GM12878 (cell line): ENCODE data around the gene KATNA1. TPM values are rescaled to one million over a fixed set of nuclear protein-coding genes. Genes with fewer than 3 reads are reported as not detected.

ENCODE experiments used
- ATAC-seq: fragments of 200-7000 bp; cut with Tn5 transposase; 3 replicates; pipeline ENCODE4 v1.9.1; 2020; ENCODE audit warnings: mild to moderate bottlenecking, moderate library complexity
- BruUV-seq: library from RNA; stranded (reverse); fragments of 400-500 nt; replicated peaks from 2 replicates; lab custom pipeline; 2021; lab: Mats Ljungman, UMichigan
- CTCF ChIA-PET: fragments of 300-600 bp; sonication (Branson Sonifier 250); formaldehyde crosslinking; extraction: SDS; loops from one replicate; lab custom pipeline; 2021; ENCODE audit warnings: inconsistent platforms; lab: Yijun Ruan, JAX
- POLR2A ChIA-PET: fragments of 350-600 bp; formaldehyde crosslinking; extraction: SDS; loops from one replicate; lab custom pipeline; 2021; ENCODE audit warnings: inconsistent platforms; lab: Charles Lee
- RAD21 ChIA-PET: fragments of 300-600 bp; sonication (Branson Sonifier 250); formaldehyde crosslinking; loops from one replicate; lab custom pipeline; 2023; ENCODE audit warnings: antibody characterized with exemption; ENCODE audit not compliant: unreplicated experiment; lab: Charles Lee
- SMC1A ChIA-PET: fragments of 300-600 bp; sonication (Branson Sonifier 250); formaldehyde crosslinking; loops from one replicate; lab custom pipeline; 2023; ENCODE audit not compliant: unreplicated experiment, uncharacterized antibody; lab: Charles Lee
- DNase-seq: peaks from one replicate; pipeline ENCODE4 v3.0.0-alpha.2; 2011; ENCODE audit warnings: low read depth, low spot score
- FAIRE-seq: peaks from 3 replicates; lab custom pipeline; 2011; peaks lifted over from hg19 to GRCh38; lab: Jason Lieb, UNC
- H2AFZ ChIP-seq: 2 replicates; pipeline ENCODE4 v1.6.0; 2011; ENCODE audit warnings: low read depth, low read length, control low read depth; ENCODE audit not compliant: control insufficient read depth
- H3K27ac ChIP-seq: 2 replicates; pipeline ENCODE4 v1.5.1; 2011; ENCODE audit warnings: control low read depth; ENCODE audit not compliant: control insufficient read depth, insufficient read depth
- H3K27me3 ChIP-seq, 2 experiments: replicated peaks in 1 of 2; 2 replicates each; pipeline versions ENCODE4 v1.6.0 to v1.6.1; 2011; ENCODE audit warnings: low read length in 1 of 2; ENCODE audit not compliant: control insufficient read depth in 2 of 2, insufficient read depth in 2 of 2
- H3K36me3 ChIP-seq, 2 experiments: 2 replicates each; pipeline ENCODE4 v1.5.1; 2011; ENCODE audit warnings: low read length in 1 of 2; ENCODE audit not compliant: control insufficient read depth in 2 of 2, insufficient read depth in 2 of 2
- H3K4me1 ChIP-seq: 2 replicates; pipeline ENCODE4 v1.6.1; 2011; ENCODE audit warnings: mild to moderate bottlenecking, low read length, moderate library complexity, mixed read lengths; ENCODE audit not compliant: control insufficient read depth, insufficient read depth
- H3K4me2 ChIP-seq: 2 replicates; pipeline ENCODE4 v1.6.0; 2011; ENCODE audit warnings: control low read depth; ENCODE audit not compliant: control insufficient read depth, insufficient read depth
- H3K4me3 ChIP-seq: fragments of 200-600 bp; sonication (generic); 2 replicates; pipeline ENCODE4 v1.5.1; 2016
- H3K79me2 ChIP-seq: 2 replicates; pipeline ENCODE4 v1.6.0; 2011; ENCODE audit warnings: low read length; ENCODE audit not compliant: control insufficient read depth, insufficient read depth
- H3K9ac ChIP-seq: 2 replicates; pipeline ENCODE4 v1.8.0; 2011; ENCODE audit warnings: low read length, control low read depth, mixed read lengths; ENCODE audit not compliant: control insufficient read depth, insufficient read depth
- H3K9me3 ChIP-seq: replicated peaks from 3 replicates; pipeline ENCODE4 v1.5.1; 2011; ENCODE audit warnings: mild to moderate bottlenecking, low read length; ENCODE audit not compliant: control insufficient read depth, insufficient read depth
- H4K20me1 ChIP-seq: 2 replicates; pipeline ENCODE4 v1.6.0; 2011; ENCODE audit not compliant: control insufficient read depth, insufficient read depth
- BMI1 ChIP-seq: fragments of 450-650 bp; IDR thresholded peaks from 2 replicates; pipeline ENCODE4 v1.6.1; 2016; ENCODE audit warnings: mild to moderate bottlenecking, moderate library complexity, borderline replicate concordance
- CBFB ChIP-seq: IDR thresholded peaks from 2 replicates; pipeline ENCODE4 v1.6.1; 2016; ENCODE audit warnings: antibody characterized with exemption, low read depth
- EP300 ChIP-seq, 2 experiments: fragments of 150-350 bp in 1 of 2; IDR thresholded peaks; 2 replicates each; pipeline ENCODE4 v1.6.1; 2011 to 2012; ENCODE audit warnings: low read depth in 2 of 2, low read length in 2 of 2, borderline replicate concordance in 1 of 2, improper control_type of control experiment in 1 of 2, inconsistent platforms in 1 of 2; ENCODE audit not compliant: control insufficient read depth in 1 of 2
- ETV6 ChIP-seq, 2 experiments: fragments of 450-650 bp in 1 of 2; IDR thresholded peaks in 1 of 2; conservative IDR thresholded peaks in 1 of 2; 2 replicates each; pipeline ENCODE4 v1.6.1; 2014; ENCODE audit warnings: antibody characterized with exemption in 1 of 2, borderline replicate concordance in 1 of 2, low read depth in 1 of 2, mild to moderate bottlenecking in 1 of 2, moderate library complexity in 1 of 2
- IRF4 ChIP-seq: IDR thresholded peaks from 2 replicates; pipeline ENCODE4 v1.6.1; 2011; ENCODE audit warnings: low read depth, low read length
- KDM1A ChIP-seq: fragments of 200-600 bp; sonication (generic); IDR thresholded peaks from 2 replicates; pipeline ENCODE4 v1.6.1; 2016; ENCODE audit warnings: borderline replicate concordance
- MTA3 ChIP-seq: IDR thresholded peaks from 2 replicates; pipeline ENCODE4 v1.6.1; 2012; ENCODE audit warnings: low read length, inconsistent platforms, borderline replicate concordance
- POLR2A ChIP-seq: IDR thresholded peaks from 2 replicates; pipeline ENCODE4 v1.6.1; 2011; ENCODE audit warnings: low read depth, mild to moderate bottlenecking, low read length
- RBBP5 ChIP-seq: fragments of 200-600 bp; sonication (generic); conservative IDR thresholded peaks from 2 replicates; pipeline ENCODE4 v1.6.1; 2016
- SIN3A ChIP-seq: IDR thresholded peaks from 2 replicates; pipeline ENCODE4 v1.6.1; 2012; ENCODE audit warnings: low read depth, low read length, improper control_type of control experiment
- STAT3 ChIP-seq: IDR thresholded peaks from 2 replicates; pipeline ENCODE4 v1.6.1; 2011; ENCODE audit warnings: low read depth, low read length, improper control_type of control experiment
- SUZ12 ChIP-seq: fragments of 200-600 bp; sonication (generic); IDR thresholded peaks from one replicate; pipeline ENCODE4 v1.6.1; 2018; ENCODE audit warnings: antibody characterized with exemption, mild to moderate bottlenecking; ENCODE audit not compliant: unreplicated experiment
- TAF1 ChIP-seq: IDR thresholded peaks from 2 replicates; pipeline ENCODE4 v1.6.1; 2011; ENCODE audit warnings: mild to moderate bottlenecking, low read depth, low read length, borderline replicate concordance
- TCF3 ChIP-seq: IDR thresholded peaks from 2 replicates; pipeline ENCODE4 v1.6.1; 2012; ENCODE audit warnings: low read depth, mild to moderate bottlenecking, low read length, borderline replicate concordance; ENCODE audit not compliant: insufficient read depth
- YY1 ChIP-seq: IDR thresholded peaks from 2 replicates; pipeline ENCODE4 v1.6.1; 2011; ENCODE audit warnings: low read depth, mild to moderate bottlenecking, low read length
- WGBS: methylation state at CpG from one replicate; pipeline ENCODE4 v1.1.6; 2016; ENCODE audit warnings: low lambda C conversion rate; ENCODE audit not compliant: insufficient replicate concordance, insufficient coverage; ENCODE audit errors: missing lambda C conversion rate; 5-methylcytosine and 5-hydroxymethylcytosine counted together
- in situ Hi-C: fragments of 300-500 bp; cut with MboI; formaldehyde crosslinking; loops from 9 replicates; pipeline ENCODE4 v1.14.3; 2018; ENCODE audit warnings: mixed read lengths
- intact Hi-C: fragments of 100-400 bp; cut with micrococcal nuclease; formaldehyde crosslinking; loops from one replicate; pipeline ENCODE4 v1.14.2; 2022; ENCODE audit not compliant: unreplicated experiment
- polyA plus RNA-seq, 11 experiments: library from polyadenylated mRNA; depleted of rRNA in 4 of 11; unstranded in 6 of 11; stranded (reverse) in 5 of 11; fragments of >200 nt; fragmentation: Nextera tagmentation in 4 of 11; fragmentation: Illumina TruSeq in 1 of 11; extraction: Ambion mirVana in 4 of 11; extraction: Trizol in 1 of 11; gene quantifications; 1 replicate in 1 of 11; 2 replicates in 10 of 11; pipeline versions ENCODE4 v1.2.1 to v1.2.3, GENCODE V29; 2011 to 2016; ENCODE audit warnings: inconsistent platforms in 2 of 11, missing spikeins in 2 of 11, low read depth in 1 of 11
- total RNA-seq, 4 experiments: library from RNA; depleted of rRNA in 3 of 4; stranded (reverse); fragments of >200 nt in 3 of 4; fragmentation: Illumina TruSeq in 1 of 4; extraction: Trizol in 1 of 4; gene quantifications; 2 replicates each; pipeline versions ENCODE4 v1.2.1 to v1.2.3, GENCODE V29; 2013 to 2021
- TF ChIP-seq, protein P1 (sequence below): fragments of 450-650 bp; formaldehyde crosslinking; IDR thresholded peaks from 2 replicates; pipeline ENCODE4 v1.4.0; 2022; ENCODE audit warnings: mild to moderate bottlenecking, moderate library complexity
- TF ChIP-seq, protein P2 (sequence below): IDR thresholded peaks from 2 replicates; pipeline ENCODE4 v1.6.1; 2012; ENCODE audit warnings: low read depth, low read length, improper control_type of control experiment

KATNA1 gene
- total and polyA plus RNA-seq, 10 of the 15 experiments (the other 5 are each of a cell fraction or from before 2014, with no cell fraction given): 15.4 to 35.3 (median 25.1) TPM

- CTCF ChIA-PET: interaction anchor here (0.6 to 2.0 kb wide), 6 partner anchors 8 to 220 kb away, joined by 3 to 7 read pairs (median 4); no protein-coding TSS in a partner anchor
- H3K27ac ChIP-seq: no peak overlapping the region
- BruUV-seq: no TSS peak
- 98% methylated on average over 2 of the region's 2 CpGs for WGBS
- H2AFZ ChIP-seq: no peak overlapping the region
- H3K4me1 ChIP-seq: no peaks in the 10 kb centered on the region
- no peak overlapping the region for H3K9ac ChIP-seq
- no peaks in the 10 kb centered on the region for H3K27me3 ChIP-seq
- in situ Hi-C loops (no loop called here), intact Hi-C loops (no loop called here)
- peaks cover 2 to 4% of the 10 kb centered on the region in 2 experiments; a peak in 3 of 4 replicates for H3K36me3 ChIP-seq
- no peaks in the 10 kb centered on the region; the same call in 1 of the 2 replicates for H4K20me1 ChIP-seq
- H3K9me3 ChIP-seq: no peaks in the 10 kb centered on the region
- POLR2A ChIA-PET: no interaction called here
- SMC1A ChIA-PET: interaction anchor here (1.2 kb wide), 1 partner anchor 10 kb away, joined by 4 read pairs; no protein-coding TSS in a partner anchor
- RAD21 ChIA-PET: no interaction called here
- DNase-seq (no peak), FAIRE-seq (no peak), ATAC-seq (no peak)
- no peak overlapping the region for H3K4me2 ChIP-seq
- H3K4me3 ChIP-seq: no peak overlapping the region
- peaks cover 28% of the 10 kb centered on the region for H3K79me2 ChIP-seq
- TF ChIP-seq TCF3 (no peak), YY1 (no peak), EP300 (IDR thresholded peaks at IDR 0.05; ENCODE audit: borderline replicate concordance in 1 of 2, control insufficient read depth in 1 of 2, low read depth in 2 of 2, low read length in 2 of 2) (no peak), POLR2A (no peak), KDM1A (no peak), RBBP5 (no peak), BMI1 (no peak), IRF4 (no peak), CBFB (no peak), ETV6 (conservative IDR thresholded peaks at IDR 0.05 in 1 of 2, IDR thresholded peaks at IDR 0.05 in 1 of 2; ENCODE audit: borderline replicate concordance in 1 of 2, low read depth in 1 of 2) (no peak), SUZ12 (no peak), SIN3A (no peak), STAT3 (no peak), MTA3 (no peak), TAF1 (no peak)
- TF ChIP-seq, protein P1, sequence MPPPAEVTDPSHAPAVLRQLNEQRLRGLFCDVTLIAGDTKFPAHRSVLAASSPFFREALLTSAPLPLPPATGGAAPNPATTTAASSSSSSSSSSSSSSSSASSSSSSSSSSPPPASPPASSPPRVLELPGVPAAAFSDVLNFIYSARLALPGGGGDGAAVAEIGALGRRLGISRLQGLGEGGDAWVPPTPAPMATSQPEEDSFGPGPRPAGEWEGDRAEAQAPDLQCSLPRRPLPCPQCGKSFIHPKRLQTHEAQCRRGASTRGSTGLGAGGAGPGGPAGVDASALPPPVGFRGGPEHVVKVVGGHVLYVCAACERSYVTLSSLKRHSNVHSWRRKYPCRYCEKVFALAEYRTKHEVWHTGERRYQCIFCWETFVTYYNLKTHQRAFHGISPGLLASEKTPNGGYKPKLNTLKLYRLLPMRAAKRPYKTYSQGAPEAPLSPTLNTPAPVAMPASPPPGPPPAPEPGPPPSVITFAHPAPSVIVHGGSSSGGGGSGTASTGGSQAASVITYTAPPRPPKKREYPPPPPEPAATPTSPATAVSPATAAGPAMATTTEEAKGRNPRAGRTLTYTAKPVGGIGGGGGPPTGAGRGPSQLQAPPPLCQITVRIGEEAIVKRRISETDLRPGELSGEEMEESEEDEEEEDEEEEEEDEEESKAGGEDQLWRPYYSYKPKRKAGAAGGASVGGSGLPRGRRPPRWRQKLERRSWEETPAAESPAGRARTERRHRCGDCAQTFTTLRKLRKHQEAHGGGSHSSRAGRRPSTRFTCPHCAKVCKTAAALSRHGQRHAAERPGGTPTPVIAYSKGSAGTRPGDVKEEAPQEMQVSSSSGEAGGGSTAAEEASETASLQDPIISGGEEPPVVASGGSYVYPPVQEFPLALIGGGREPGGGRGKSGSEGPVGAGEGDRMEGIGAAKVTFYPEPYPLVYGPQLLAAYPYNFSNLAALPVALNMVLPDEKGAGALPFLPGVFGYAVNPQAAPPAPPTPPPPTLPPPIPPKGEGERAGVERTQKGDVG (CRISPR knock-in tag): no peak
- TF ChIP-seq, protein P2, sequence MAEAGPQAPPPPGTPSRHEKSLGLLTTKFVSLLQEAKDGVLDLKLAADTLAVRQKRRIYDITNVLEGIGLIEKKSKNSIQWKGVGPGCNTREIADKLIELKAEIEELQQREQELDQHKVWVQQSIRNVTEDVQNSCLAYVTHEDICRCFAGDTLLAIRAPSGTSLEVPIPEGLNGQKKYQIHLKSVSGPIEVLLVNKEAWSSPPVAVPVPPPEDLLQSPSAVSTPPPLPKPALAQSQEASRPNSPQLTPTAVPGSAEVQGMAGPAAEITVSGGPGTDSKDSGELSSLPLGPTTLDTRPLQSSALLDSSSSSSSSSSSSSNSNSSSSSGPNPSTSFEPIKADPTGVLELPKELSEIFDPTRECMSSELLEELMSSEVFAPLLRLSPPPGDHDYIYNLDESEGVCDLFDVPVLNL: no peak
Observed at GRCh38 chr6:149694921-149695320, 46.4 kb upstream of the KATNA1 start.
